ENCODE measurements around the gene DYSF. TPM values are rescaled to one million over a fixed set of nuclear protein-coding genes. Genes with fewer than 3 reads are reported as not detected.

DYSF gene
- total RNA-seq, 1 experiment from 2014 or later = 5.5 TPM

- Histone ChIP-seq H2BK15ac (ENCODE audit: low read depth, low read length) (no peak overlapping the region), H4K8ac (replicated peaks; ENCODE audit: insufficient read length, low read depth, low read length) (no peak overlapping the region), H3K79me1 (ENCODE audit: insufficient read depth, low read depth, low read length, poor library complexity, severe bottlenecking) (no peaks in the 10 kb centered on the region), H3K79me2 (ENCODE audit: insufficient read depth, low read length) (no peaks in the 10 kb centered on the region), H4K20me1 (ENCODE audit: control insufficient read depth, insufficient read depth, insufficient read length) (no peaks in the 10 kb centered on the region), H3K27ac (ENCODE audit: insufficient read length, low read depth, low read length) (no peak overlapping the region), H4K5ac (ENCODE audit: insufficient read length, low read depth, low read length) (no peak overlapping the region), H2BK5ac (ENCODE audit: insufficient read length, low read length) (no peak overlapping the region), H3K23ac (ENCODE audit: insufficient read length, low read depth, low read length) (no peak overlapping the region), H3K4me2 (ENCODE audit: insufficient read depth, insufficient read length, low read length) (no peak overlapping the region), H2AFZ (ENCODE audit: low read length) (no peak overlapping the region), H2BK120ac (ENCODE audit: low read depth, low read length, poor library complexity, severe bottlenecking) (no peak overlapping the region), H3K56ac (ENCODE audit: insufficient read length, low read depth, low read length) (no peak overlapping the region), H2BK12ac (ENCODE audit: insufficient read length, low read depth, low read length) (no peak overlapping the region), H2AK5ac (ENCODE audit: insufficient read length, low read length) (no peak overlapping the region), H3K4ac (ENCODE audit: low read depth, low read length) (no peak overlapping the region), H2BK20ac (ENCODE audit: low read depth, low read length, poor library complexity, severe bottlenecking) (no peak overlapping the region), H3K27me3 (ENCODE audit: insufficient read depth, low read length) (no peaks in the 10 kb centered on the region), H3K9me3 (ENCODE audit: control insufficient read depth, low read depth, low read length) (no peaks in the 10 kb centered on the region), H3K23me2 (ENCODE audit: insufficient read length, low read depth, low read length, poor library complexity, severe bottlenecking) (no peaks in the 10 kb centered on the region), H3T11ph (ENCODE audit: low read length) (no peak overlapping the region), H3K18ac (ENCODE audit: insufficient read length, low read depth, low read length) (no peak overlapping the region), H4K91ac (ENCODE audit: insufficient read length, low read depth, low read length) (no peak overlapping the region), H3K14ac (ENCODE audit: insufficient read depth, low read length) (no peak overlapping the region), H3K4me1 (ENCODE audit: insufficient read depth, low read length) (no peaks in the 10 kb centered on the region), H3K9ac (ENCODE audit: extremely low read depth, insufficient read length, low read length) (peak overlapping the region; percentile 54)
- H3K4me3 Mint-ChIP-seq = peak overlapping the region; percentile 73 to 87
- WGBS (ENCODE audit: extremely low coverage, insufficient read length, low lambda C conversion rate) = no CpG with 5 or more reads among the region's 16 CpGs
- DNase-seq = no peak
- H3K4me1 Mint-ChIP-seq = peaks cover 4 to 13% of the 10 kb centered on the region in 2 experiments
- H3K27ac Mint-ChIP-seq = peak overlapping the region; percentile 95 to 98 (median 95)
- H3K9me3 Mint-ChIP-seq = no peaks in the 10 kb centered on the region
- H3K36me3 Mint-ChIP-seq (ENCODE audit: insufficient read depth in 1 of 3, low read depth in 3 of 3) = peaks cover 3 to 7% (median 6%) of the 10 kb centered on the region in 3 experiments; a peak in 6 of 7 replicates
- no peak for TF ChIP-seq CTCF (conservative IDR thresholded peaks at IDR 0.05)
- no peaks in the 10 kb centered on the region for H3K27me3 Mint-ChIP-seq (ENCODE audit: low read depth)
These were observed 35.8 kb upstream of the DYSF start for GRCh38 chr2:71417300-71418202.

All from H9 (cell line).